GM19397 (cell line): ENCODE measurements around the gene CDH22.

Experiments used
- ATAC-seq: cut with Tn5 transposase; IDR thresholded peaks from one replicate; pipeline ENCODE4 v1.9.1; 2021; ENCODE audit warnings: mild to moderate bottlenecking, moderate library complexity; ENCODE audit not compliant: unreplicated experiment

The CDH22 gene

GRCh38 chr20:46152824-46153586 lies 155.3 kb downstream of the CDH22 start:
- no peak for ATAC-seq

- ATAC-seq = no peak
These were observed 156.4 kb downstream of the CDH22 start for GRCh38 chr20:46151936-46152335.

DNA sequence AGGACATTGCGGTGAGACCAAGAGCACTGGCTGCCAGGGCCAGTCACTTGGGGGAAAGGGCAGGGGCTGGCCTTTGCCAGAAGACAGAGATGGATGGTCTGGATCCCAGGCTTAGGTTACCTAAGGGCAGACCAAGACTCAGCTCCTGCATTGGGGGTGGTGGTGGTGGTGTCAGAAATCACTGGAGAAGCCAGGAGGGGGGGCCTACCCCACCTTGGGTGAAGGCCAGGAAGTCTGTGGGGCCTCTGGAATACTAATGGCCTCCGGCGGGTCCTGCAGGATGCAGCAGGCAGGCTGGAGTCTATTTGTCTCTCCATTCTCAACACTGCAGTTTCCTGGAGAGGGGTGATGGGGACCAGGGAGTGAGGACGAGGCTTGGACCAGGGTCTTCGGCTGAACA lies 157.4 kb downstream of the CDH22 start:
- ATAC-seq = no peak

- no peak for ATAC-seq
These were observed 159.7 kb downstream of the CDH22 start for GRCh38 chr20:46148313-46149208.

GRCh38 chr20:46145713-46146112 lies 162.6 kb downstream of the CDH22 start:
- ATAC-seq = no peak

- no peak for ATAC-seq
These were observed 163.8 kb downstream of the CDH22 start for GRCh38 chr20:46144432-46145025.

DNA sequence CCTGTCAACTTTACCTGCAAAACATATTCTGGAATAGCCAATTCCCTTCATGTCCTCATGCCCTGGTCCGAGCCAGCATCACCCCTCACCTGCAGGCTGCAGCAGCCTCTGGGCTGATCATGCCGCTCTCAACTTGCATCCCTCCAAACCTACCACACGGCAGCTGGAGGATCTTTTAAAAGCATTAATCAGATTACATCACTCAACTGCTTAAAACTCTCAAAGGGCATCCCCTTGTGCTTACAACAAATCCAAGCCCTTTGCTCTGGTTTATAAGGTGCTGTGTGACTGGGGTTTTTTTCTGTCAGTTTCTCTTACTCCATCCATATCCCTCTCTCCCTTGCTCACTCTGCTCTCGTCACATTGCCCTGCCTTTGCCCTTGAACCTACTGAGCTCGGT lies 166.2 kb downstream of the CDH22 start:
- ATAC-seq = no peak

DNA sequence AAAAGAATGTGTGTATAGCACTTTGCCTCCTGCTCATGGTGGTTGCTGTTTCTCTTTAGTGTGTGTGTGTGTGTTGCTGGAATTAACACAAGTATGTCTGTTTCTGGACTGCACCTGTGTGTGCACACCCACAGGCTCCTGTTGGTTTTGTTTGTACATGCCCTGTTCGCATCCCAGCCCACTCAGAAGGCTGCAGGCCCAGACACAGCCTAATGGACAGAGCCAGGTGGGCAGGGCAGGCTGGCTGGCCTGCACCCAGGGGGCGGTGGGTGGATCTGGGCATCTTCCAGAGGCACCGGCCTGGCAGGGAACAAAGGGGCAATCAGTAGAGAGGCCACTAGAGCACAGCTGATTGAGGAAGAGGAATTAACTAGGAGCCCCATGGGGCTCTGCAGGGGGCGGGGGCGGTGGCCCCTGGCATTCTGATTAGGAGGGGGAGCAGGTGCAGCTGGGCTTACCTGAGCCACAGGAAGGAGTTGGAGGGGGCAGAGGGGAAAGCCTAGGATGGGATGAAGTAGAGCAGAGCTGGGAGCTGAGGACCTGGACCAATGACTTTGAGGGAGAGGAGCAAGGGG lies 168.3 kb downstream of the CDH22 start:
- ATAC-seq = no peak

DNA sequence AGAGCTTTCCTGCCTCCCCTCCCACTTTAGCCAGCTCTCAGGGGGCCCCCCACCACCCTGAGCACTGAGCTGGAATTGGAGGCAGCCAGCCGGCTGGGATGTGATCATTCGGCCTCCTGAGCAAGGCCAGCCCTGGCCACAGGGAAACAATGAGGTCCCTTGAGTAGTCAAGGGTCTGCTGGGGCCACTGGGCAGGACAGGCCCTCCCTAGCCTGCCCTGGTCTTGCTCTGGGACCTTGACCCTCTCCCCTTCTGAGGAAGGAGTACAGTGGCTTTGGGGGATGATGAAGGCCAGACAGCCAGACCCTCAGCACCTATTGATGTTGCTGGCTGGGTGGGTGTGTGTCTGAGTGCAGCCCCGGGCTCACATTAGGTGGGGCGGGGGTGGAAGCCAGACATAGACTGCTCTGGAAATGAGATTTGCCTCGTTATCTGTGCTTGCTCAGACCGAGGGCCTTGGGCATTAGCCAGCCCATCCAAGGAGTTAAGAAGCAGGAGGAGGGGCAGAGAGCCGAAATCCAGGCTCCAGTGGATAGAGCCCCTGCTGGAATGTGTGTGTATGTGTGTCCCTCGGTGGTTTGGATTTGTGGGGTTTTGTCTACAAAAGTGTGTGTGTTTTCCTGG lies 168.9 kb downstream of the CDH22 start:
- ATAC-seq = no peak

DNA sequence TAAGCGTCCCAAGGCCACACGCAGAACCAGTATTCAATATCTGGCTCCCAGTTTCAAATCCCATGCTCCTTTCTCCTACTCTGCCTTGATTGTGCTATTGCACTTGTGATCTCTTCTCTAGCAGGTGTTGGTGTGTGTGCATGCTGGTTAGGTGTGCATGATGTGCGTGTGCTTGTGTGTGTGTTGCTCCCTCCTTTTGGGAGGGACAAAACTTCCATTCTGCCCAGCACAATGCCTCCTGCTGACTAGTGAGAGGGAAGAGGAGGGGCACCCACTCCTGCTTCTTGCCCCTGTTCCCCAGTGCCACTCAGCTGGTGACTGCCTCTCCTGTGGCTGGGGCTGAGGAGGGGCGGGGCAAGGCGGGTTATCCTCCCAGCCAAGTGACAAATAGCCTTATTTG lies 170.5 kb downstream of the CDH22 start:
- no peak for ATAC-seq

GRCh38 chr20:46135856-46136633 lies 172.3 kb downstream of the CDH22 start:
- ATAC-seq = no peak

GRCh38 chr20:46134716-46135115 lies 173.6 kb downstream of the CDH22 start:
- ATAC-seq = no peak

GRCh38 chr20:46133886-46134654 lies 174.2 kb downstream of the CDH22 start:
- ATAC-seq = no peak

- ATAC-seq = no peak
These were observed 175.6 kb downstream of the CDH22 start for GRCh38 chr20:46132705-46133120.

GRCh38 chr20:46131396-46131795 lies 176.9 kb downstream of the CDH22 start:
- no peak for ATAC-seq

- ATAC-seq = no peak
These were observed 177.8 kb downstream of the CDH22 start for GRCh38 chr20:46130534-46130933.

DNA sequence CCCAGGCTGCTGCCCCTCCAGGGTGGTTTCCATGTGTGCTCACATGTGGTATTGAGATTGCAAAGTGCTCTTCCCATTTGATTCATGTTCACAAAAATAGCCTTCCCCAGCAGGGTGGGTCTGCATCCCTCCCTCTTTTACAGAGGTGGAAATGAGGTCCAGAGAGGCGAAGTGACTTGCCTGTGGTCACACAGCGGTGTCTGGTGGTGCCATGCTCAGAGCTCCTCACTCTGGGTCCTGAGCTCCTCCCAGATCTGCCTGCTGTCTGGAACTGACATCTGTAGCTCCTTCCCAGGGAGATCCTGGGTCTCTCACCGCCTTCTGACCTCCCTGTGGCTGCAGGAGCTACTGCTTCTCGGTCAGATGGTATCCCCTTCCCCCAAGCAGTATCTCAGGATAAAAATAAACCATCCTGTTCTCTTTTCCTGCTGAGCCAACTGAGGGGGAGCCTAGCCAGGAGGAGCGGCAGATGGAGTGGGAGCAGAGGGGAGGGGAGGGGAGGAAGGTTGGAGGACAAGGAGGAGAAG lies 178.3 kb downstream of the CDH22 start:
- no peak for ATAC-seq

- ATAC-seq = no peak
These were observed 179.8 kb downstream of the CDH22 start for GRCh38 chr20:46128310-46129151.
